ENCODE data around the gene IGFBP4.

DNA sequence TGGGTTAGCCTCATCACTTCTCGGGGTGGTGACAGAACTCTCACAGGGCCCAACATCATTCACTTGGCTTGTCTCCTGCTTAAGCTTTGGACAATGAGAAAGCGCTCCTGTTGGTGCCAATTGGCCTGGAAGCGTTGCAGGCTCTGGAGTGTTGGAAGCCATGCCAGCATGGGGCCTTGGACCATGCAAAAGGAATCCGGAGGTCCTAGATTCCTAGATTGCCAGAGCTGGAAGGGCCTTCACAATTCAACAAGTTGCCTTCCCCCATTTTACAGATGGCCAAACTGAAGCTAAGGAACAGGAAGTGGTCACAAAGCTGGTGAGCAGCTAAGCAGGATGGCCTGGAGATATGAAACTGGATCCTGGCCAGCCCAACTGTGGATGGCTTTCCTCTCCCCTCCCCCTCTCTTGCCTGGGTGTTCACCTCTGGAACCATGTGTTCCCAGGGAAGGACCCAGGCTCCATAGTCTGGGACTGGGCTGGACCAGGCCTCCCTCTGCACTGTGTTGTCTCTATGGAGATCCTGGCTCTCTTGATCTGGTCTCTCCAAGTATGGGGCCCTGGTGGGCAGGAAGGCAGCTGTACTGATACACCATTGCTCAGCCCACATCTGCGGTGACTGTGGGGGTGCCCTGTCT, 6.0 kb upstream of the IGFBP4 start:
- TF ChIP-seq, protein P1, sequence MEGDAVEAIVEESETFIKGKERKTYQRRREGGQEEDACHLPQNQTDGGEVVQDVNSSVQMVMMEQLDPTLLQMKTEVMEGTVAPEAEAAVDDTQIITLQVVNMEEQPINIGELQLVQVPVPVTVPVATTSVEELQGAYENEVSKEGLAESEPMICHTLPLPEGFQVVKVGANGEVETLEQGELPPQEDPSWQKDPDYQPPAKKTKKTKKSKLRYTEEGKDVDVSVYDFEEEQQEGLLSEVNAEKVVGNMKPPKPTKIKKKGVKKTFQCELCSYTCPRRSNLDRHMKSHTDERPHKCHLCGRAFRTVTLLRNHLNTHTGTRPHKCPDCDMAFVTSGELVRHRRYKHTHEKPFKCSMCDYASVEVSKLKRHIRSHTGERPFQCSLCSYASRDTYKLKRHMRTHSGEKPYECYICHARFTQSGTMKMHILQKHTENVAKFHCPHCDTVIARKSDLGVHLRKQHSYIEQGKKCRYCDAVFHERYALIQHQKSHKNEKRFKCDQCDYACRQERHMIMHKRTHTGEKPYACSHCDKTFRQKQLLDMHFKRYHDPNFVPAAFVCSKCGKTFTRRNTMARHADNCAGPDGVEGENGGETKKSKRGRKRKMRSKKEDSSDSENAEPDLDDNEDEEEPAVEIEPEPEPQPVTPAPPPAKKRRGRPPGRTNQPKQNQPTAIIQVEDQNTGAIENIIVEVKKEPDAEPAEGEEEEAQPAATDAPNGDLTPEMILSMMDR (IDR thresholded peaks at IDR 0.05): no peak
- no peak for TF ChIP-seq POLR2A (IDR thresholded peaks at IDR 0.05)
